GM12891 (cell line): ENCODE measurements around the gene CHRNE.
A peak's percentile ranks its signal among the peaks of the same experiment; 100 is the strongest.

ENCODE experiments used
- DNase-seq: peaks from one replicate; pipeline ENCODE4 v3.0.0; 2011; ENCODE audit warnings: low spot score; ENCODE audit not compliant: insufficient read length
- FAIRE-seq: peaks from 2 replicates; lab custom pipeline; 2011; peaks lifted over from hg19 to GRCh38; lab: Jason Lieb, UNC
- PAX5 ChIP-seq: IDR thresholded peaks from 2 replicates; pipeline ENCODE4 v1.6.1; 2011; ENCODE audit warnings: low read length, moderate library complexity, mild to moderate bottlenecking; ENCODE audit not compliant: insufficient read depth, severe bottlenecking
- POLR2A ChIP-seq: IDR thresholded peaks from 2 replicates; pipeline ENCODE4 v1.6.1; 2011; ENCODE audit warnings: low read depth, low read length, control low read depth
- POLR2AphosphoS5 ChIP-seq: IDR thresholded peaks from 2 replicates; pipeline ENCODE4 v1.6.1; 2011; ENCODE audit warnings: low read depth, low read length, control low read depth
- POU2F2 ChIP-seq: IDR thresholded peaks from 2 replicates; pipeline ENCODE4 v1.6.1; 2011; ENCODE audit warnings: low read depth, mild to moderate bottlenecking, control low read depth, low read length, moderate library complexity
- SPI1 ChIP-seq: IDR thresholded peaks from 2 replicates; pipeline ENCODE4 v1.6.1; 2011; ENCODE audit warnings: low read depth, low read length, control low read depth
- TAF1 ChIP-seq: IDR thresholded peaks from 2 replicates; pipeline ENCODE4 v1.6.1; 2011; ENCODE audit warnings: low read depth, low read length, control low read depth

The CHRNE gene

DNA sequence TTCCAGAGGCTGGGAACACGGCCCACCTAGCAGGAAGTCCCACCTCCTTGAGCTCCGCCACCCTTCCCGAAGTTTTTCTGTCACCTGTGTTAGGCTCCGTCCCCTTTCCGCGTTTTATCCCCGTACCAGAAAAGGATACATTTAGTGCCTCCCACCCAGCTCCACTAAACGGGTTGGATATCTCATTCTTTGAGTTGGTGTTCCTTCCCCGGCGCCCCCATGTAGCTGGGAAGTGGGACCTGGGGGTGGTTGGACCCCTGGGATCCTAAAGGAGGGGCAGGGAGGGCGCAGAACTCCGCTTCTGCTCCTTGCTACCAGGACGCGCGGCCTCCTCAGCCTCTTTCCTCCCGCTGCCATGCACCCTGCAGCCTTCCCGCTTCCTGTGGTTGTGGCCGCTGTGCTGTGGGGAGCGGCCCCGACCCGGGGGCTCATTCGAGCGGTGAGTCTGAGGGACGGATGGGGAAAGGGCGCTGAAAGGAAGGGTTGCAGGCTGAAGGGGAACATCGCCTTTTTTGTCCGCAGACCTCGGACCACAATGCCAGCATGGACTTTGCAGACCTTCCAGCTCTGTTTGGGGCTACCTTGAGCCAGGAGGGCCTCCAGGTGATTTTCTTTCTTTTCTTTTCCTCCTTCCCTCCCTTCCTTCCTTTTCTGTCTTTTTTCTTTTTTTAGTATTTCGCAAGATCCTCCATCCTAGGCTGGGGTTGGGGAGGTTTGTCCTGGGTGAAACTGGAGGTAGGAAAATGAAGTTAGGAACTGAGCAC, 37.8 kb upstream of the CHRNE start:
- TF ChIP-seq SPI1 (no peak), PAX5 (no peak), POU2F2 (no peak; the same call in 1 of the 2 replicates), POLR2A (no peak), TAF1 (no peak), POLR2AphosphoS5 (no peak; the same call in 1 of the 2 replicates)
- peak; percentile 76 for FAIRE-seq

DNA sequence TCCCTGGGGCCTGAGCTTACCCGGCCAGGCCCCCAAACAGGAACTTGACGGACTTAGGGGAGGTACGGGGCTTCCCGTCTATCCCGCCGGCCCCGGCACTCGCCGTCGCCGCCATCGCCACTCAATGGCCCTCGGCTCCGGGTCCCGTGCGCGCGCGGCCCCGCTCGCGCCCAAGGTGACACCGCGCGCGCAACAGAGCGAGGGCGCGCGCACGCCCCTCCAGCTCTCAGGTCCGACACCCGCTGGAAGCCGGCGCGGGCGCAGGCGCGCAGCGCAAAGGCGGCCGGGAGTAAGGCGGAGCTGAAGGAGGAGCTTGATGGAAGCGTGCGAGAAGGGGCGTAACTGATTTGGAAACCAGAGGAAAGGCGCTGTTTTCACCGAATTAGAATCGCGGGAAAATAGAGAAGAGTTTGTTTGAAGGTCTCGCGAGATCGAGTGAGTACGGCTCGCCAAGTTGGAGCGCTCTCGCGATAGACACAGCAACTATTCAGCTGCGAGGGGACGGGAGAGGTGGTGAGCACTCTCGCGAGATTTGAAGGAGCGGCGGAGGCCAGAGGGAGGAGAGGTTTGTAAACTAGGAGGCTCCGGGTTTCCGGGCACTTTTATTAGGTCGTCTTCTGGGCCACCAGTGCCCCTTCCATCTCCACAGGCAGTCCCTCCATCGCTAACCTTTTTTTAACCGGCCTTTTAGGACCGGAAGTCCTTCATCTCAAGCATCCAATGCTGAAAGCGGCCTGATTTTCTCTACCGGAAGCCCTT, 37.1 kb upstream of the CHRNE start, which contains the start of the genes RNF167 and SLC25A11:
RNF167 (plus strand) TSS at position 473 of the 759 bp plus-strand sequence. CDS start 642 bp downstream, outside the sequence.
SLC25A11 (minus strand) TSS at position 251 of the 759 bp plus-strand sequence; CDS start at position 115, 136 bp downstream.
- DNase-seq (peak; percentile 92), FAIRE-seq (peak; percentile 100)
- TF ChIP-seq POLR2A = peak; percentile 80
- peak; percentile 87 for TF ChIP-seq TAF1
- no peak for TF ChIP-seq SPI1
- TF ChIP-seq POLR2AphosphoS5 = peak; percentile 64; the same call in 1 of the 2 replicates

More for the DNA sequence above, 37.8 kb upstream of the CHRNE start:
- DNase-seq = no peak

DNA sequence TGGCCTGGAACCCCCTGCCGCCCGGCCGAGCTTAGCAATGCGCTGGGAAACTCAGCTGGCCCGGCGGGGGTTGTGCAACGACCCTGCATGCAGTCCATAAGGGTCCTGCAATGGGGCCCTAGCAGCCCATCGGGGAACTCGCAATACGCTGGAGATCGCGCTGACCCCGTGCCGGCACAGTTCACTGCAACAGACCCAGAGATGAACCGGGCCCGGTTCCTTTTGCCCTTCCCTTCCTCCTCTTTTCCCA, 36.6 kb upstream of the CHRNE start:
- no peak for DNase-seq
- TF ChIP-seq SPI1 = no peak
- no peak for TF ChIP-seq POLR2A
- TF ChIP-seq POLR2AphosphoS5 = no peak
- no peak for TF ChIP-seq TAF1
- TF ChIP-seq POU2F2 = no peak
- no peak for TF ChIP-seq PAX5
- FAIRE-seq = no peak

DNA sequence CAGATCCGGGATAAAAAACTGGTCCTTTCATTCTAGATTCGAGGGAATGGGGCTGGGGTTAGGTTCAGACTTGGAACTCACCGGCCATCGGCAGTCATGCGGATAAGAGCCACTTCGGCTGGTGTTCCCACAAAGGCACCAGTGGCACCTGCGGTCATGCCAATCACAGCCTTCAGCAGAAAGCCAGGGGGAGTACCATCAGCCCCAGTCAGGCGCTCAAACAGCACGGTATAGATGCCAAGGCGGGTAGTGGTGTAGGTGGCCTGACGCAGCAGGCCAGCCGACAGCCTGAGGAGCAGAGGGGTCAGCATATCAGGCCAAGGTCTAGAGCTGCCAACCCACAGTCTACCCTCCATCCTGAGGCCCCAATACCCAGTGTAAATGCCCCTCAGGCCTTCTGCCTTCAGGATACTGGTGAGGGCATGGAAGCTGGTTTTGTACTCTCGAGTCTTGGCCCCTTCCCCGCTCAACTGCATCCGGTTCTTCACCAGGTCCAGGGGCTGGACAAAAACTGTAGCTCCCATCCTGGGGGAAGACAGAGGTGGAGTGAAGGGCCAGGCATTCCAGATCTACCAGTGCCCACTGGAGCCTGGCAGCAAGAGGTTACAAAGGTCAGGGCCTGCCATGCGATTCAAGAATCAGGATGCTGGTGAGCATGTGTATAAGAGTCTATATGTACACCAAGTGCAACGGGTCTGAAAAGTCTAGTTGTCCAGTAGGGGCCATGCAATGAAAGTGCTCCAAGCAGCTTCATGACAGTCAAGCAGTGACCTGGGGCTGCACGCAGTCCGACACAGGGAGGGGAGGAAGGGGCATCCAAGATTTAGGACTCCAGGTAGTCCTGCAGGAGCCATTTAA, 36.0 kb upstream of the CHRNE start:
- TF ChIP-seq SPI1 (no peak), POU2F2 (no peak), PAX5 (no peak), POLR2A (no peak), POLR2AphosphoS5 (no peak), TAF1 (no peak)
- DNase-seq = no peak
- peak; percentile 75 for FAIRE-seq

DNA sequence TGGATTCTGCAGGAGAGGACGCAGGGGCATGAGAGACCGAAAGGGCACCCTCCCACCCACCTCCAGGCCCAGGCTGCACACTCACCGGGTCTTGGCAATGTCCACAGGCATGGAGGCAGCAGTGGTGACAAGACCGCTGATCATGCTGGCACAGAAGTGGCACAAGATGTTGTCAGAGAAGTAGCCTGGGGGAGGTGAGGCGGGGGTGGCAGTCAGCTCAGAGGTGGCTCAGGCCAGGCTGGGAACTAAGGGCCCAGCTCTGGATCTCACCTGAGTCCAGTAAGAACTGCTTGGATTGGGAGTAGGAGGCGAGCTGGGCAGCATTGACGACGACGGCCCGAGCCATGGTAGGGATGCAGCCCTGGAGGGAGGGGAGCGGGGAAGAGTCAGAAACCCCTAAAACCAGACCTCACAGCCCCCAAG, 35.2 kb upstream of the CHRNE start:
- TF ChIP-seq SPI1 (no peak), TAF1 (no peak), POU2F2 (no peak), PAX5 (no peak), POLR2AphosphoS5 (no peak), POLR2A (no peak)
- DNase-seq (no peak), FAIRE-seq (no peak)

DNA sequence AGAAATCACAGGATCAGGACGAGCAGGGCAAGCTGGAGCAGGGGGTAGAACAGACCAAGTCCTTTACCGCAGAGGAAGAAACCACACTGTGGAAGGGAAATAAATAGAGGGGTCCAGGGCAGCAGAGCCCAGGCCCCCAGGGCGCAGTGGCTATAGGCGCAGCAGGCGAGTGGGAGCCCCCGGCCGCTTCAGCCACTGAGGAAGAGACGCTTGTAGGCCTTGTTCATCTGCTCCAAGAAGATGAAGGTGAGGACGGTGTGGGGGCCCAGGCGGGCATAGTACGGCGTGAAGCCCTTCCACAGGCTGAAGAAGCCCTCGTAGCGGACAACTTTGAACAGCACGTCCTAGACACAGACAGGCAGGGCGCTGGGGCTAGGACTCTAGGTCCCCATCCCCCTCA, 34.7 kb upstream of the CHRNE start:
- no peak for FAIRE-seq
- TF ChIP-seq POLR2AphosphoS5 (no peak), SPI1 (no peak), POU2F2 (no peak), POLR2A (no peak), TAF1 (no peak), PAX5 (no peak)
- no peak for DNase-seq

DNA sequence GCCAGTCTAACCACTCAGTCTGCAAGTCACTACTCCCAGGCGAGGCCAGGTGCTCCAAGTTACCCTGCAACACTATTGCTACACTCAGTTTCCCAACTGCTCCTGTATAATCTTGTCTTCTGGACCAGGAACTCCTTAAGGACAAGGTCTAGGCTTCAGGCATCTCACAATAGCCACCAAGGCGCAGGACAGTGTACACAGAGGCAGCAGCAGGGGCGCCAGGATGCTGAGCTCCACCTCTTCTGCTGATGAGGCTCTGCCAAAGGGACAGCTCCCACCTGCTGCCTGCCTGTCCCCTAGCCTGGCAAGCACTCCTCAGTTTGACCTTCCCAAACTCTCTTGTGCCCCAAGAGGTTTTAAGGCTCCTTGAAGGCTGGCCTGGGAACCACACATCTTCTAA, 33.5 kb upstream of the CHRNE start:
- no peak for FAIRE-seq
- DNase-seq = no peak
- TF ChIP-seq POLR2A (no peak), TAF1 (no peak), PAX5 (no peak), SPI1 (no peak), POU2F2 (no peak), POLR2AphosphoS5 (no peak)

DNA sequence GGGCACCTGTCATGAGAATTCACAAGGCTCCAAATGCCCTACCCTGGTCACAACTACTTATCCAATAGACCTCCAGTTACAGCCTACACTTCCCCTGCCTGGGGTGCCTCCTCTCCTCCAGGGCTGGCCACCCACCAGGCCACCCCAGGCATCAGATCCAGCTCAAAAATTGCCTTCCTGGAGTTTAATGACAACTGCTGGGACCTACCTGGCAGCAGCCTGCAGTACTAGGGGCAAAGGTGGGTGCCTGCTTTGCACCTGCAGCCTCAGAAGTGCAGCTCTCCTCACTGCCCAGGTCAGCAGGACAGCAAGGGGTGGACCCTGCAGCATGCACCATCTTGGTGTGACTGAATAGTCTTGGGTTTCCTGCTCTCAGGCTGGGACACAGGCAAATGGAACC, 32.8 kb upstream of the CHRNE start:
- TF ChIP-seq SPI1 (no peak), POU2F2 (no peak), PAX5 (no peak), POLR2AphosphoS5 (no peak), POLR2A (no peak), TAF1 (no peak)
- FAIRE-seq (no peak), DNase-seq (no peak)
